Measurements from ENCODE around the gene CERS4. TPM values are rescaled to one million over a fixed set of nuclear protein-coding genes. Genes with fewer than 3 reads are reported as not detected.

Gene CERS4
- total and polyA plus RNA-seq, 10 donors: 27.7 to 49.2 (median 43.1) TPM

DNA sequence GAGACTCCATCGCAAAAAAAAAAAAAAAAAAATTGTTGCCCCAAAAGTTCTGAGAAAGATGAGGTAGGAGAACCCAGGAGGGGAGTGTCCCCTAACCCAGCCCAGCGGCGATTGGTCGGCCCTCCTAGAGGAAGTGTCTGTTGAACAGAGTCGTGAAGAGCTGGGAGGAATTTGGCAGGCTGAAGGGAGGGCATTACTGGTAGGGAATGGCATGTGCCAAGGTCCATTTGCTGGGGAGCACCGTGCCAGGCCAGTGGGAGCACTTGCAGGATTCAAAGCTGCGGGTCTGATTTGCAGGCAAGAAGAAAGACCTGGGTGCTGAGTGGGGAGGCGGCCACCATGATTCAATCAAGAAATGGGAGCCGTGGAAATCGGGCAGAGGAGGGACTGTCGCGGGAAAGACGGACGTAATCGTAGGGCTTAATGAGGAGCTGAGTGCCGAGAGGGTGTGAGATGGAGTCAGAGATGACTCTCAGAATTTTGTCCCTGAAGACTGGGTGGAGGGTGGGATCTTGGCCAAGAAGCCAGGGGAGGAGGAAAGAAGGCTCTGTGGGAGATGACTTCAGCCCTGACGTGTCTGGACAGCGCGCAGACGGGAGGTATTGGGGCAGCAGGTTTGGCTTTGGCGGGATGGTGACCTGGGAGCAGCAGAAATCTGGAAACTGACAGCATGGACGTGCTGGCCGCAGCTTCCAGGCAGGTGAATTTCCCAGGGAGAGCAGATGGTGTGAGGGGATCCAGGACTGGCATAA is 15.4 kb downstream of the CERS4 start:
- Histone ChIP-seq H3K9me3 (no peaks in the 10 kb centered on the region), H3K4me3 (no peak overlapping the region), H3K36me3 (peaks cover 0 to 31% (median 2%) of the 10 kb centered on the region in 6 donors), H3K4me1 (no peaks in the 10 kb centered on the region), H3K27me3 (replicated peaks in 1 of 7) (no peaks in the 10 kb centered on the region), H3K27ac (no peak overlapping the region)
- no peak for DNase-seq
- intact Hi-C loops (cut with DNase I; ENCODE audit: low total_unique reads): no loop called here
- no peak for TF ChIP-seq POLR2A (IDR thresholded peaks at IDR 0.05)
- TF ChIP-seq, protein P1, sequence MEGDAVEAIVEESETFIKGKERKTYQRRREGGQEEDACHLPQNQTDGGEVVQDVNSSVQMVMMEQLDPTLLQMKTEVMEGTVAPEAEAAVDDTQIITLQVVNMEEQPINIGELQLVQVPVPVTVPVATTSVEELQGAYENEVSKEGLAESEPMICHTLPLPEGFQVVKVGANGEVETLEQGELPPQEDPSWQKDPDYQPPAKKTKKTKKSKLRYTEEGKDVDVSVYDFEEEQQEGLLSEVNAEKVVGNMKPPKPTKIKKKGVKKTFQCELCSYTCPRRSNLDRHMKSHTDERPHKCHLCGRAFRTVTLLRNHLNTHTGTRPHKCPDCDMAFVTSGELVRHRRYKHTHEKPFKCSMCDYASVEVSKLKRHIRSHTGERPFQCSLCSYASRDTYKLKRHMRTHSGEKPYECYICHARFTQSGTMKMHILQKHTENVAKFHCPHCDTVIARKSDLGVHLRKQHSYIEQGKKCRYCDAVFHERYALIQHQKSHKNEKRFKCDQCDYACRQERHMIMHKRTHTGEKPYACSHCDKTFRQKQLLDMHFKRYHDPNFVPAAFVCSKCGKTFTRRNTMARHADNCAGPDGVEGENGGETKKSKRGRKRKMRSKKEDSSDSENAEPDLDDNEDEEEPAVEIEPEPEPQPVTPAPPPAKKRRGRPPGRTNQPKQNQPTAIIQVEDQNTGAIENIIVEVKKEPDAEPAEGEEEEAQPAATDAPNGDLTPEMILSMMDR (IDR thresholded peaks at IDR 0.05 in 8 of 11, conservative IDR thresholded peaks at IDR 0.05 in 3 of 11): no peak
- no peak for TF ChIP-seq POLR2AphosphoS5 (IDR thresholded peaks at IDR 0.05)
- 87 to 93% (median 88%) methylated on average over 22 to 23 of the region's 23 CpGs for WGBS, 5 donors

DNA sequence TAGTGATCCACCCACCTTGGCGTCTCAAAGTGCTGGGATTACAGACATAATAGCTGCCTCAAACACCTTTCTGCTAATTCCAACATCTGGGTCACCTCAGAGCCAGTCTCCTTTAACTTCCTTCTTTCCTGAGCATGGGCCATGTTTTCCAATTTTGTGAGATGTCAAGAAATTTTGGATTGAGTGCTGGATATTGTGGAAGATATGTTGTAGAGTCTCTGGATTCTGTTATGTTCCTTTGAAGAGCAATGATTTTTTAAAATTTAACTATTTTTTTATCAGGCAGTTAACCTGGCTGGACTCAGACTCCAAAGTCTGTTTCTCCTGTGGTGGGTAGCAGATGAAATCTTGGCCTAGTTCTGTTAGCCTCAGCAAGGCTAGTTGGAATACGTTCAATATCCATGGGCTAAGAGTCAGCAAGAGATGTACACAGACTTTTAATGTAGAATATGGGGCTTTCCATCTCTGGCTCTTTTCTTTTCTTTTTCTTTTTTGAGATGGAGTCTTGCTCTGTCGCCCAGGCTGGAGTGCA is 22.0 kb downstream of the CERS4 start:
- H3K9me3 ChIP-seq: peaks cover 0 to 19% (median 16%) of the 10 kb centered on the region in 8 donors
- no peaks in the 10 kb centered on the region for H3K4me1 ChIP-seq
- no peak for DNase-seq
- H3K4me3 ChIP-seq: no peak overlapping the region
- H3K36me3 ChIP-seq: peaks cover 0 to 50% (median 8%) of the 10 kb centered on the region in 6 donors
- TF ChIP-seq POLR2AphosphoS5 (IDR thresholded peaks at IDR 0.05) (no peak), POLR2A (IDR thresholded peaks at IDR 0.05) (no peak)
- TF ChIP-seq, protein P1 (IDR thresholded peaks at IDR 0.05 in 8 of 11, conservative IDR thresholded peaks at IDR 0.05 in 3 of 11): no peak
- 61 to 100% (median 82%) methylated on average over 2 to 3 of the region's 3 CpGs for WGBS, 5 donors
- no peak overlapping the region for H3K27ac ChIP-seq
- intact Hi-C loops (cut with DNase I; ENCODE audit: low total_unique reads): no loop called here
- H3K27me3 ChIP-seq (replicated peaks in 1 of 7): no peaks in the 10 kb centered on the region

DNA sequence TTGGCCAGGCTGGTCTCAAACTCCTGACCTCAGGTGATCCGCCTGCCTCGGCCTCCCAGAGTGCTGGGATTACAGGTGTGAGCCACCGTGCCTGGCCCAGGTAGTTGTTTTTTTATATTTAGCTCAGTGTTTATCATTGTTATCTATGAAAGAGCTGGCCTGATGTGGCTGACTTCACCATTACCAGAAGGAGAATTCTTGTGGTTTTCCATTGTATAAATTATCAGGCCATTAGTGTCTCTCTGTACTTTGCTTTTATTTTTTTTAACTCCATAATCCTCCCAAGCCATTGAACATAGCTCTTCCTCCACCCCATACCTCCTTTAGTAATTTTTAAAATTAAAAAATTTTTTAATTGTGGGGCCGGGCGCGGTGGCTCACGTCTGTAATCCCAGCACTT is 24.2 kb downstream of the CERS4 start:
- H3K9me3 ChIP-seq: peaks cover 0 to 19% (median 16%) of the 10 kb centered on the region in 8 donors
- DNase-seq: no peak
- intact Hi-C loops (cut with DNase I; ENCODE audit: low total_unique reads): no loop called here
- H3K27ac ChIP-seq: no peak overlapping the region
- H3K4me3 ChIP-seq: no peak overlapping the region
- 63 to 76% (median 73%) methylated on average over 7 of the region's 7 CpGs for WGBS, 5 donors
- no peaks in the 10 kb centered on the region for H3K27me3 ChIP-seq (replicated peaks in 1 of 7)
- no peaks in the 10 kb centered on the region for H3K4me1 ChIP-seq
- H3K36me3 ChIP-seq: peaks cover 0 to 46% (median 8%) of the 10 kb centered on the region in 6 donors
- TF ChIP-seq, protein P1 (IDR thresholded peaks at IDR 0.05 in 8 of 11, conservative IDR thresholded peaks at IDR 0.05 in 3 of 11): no peak
- TF ChIP-seq POLR2A (IDR thresholded peaks at IDR 0.05) (no peak), POLR2AphosphoS5 (IDR thresholded peaks at IDR 0.05) (no peak)

DNA sequence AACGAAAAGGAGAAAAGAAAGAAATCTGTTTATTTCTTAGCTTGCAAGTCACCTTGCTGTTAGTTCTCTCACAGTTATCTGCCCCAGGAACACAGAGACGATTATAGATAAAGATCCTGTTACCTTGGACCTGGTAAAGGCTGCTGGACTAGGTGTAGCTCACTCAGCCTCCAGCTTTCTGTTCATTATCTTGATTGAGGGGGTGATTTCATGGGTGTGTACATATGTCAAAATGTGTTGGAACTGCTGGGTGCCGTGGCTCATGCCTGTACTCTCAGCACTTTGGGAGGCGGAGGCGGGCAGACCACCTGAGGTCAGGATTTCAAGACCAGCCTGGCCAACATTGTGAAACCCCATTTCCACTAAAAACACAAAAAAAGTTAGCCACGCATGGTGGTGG is 27.9 kb downstream of the CERS4 start:
- WGBS, 5 donors: 78 to 94% (median 81%) methylated on average over 6 of the region's 6 CpGs
- Histone ChIP-seq H3K27me3 (replicated peaks in 1 of 7) (no peaks in the 10 kb centered on the region), H3K9me3 (peaks cover 0 to 6% (median 5%) of the 10 kb centered on the region in 8 donors), H3K27ac (no peak overlapping the region), H3K4me3 (no peak overlapping the region), H3K36me3 (peaks cover 0 to 20% (median 0%) of the 10 kb centered on the region in 6 donors), H3K4me1 (peaks cover 8 to 25% (median 23%) of the 10 kb centered on the region in 6 donors)
- DNase-seq: no peak
- intact Hi-C loops (cut with DNase I; ENCODE audit: low total_unique reads): no loop called here
- TF ChIP-seq, protein P1 (IDR thresholded peaks at IDR 0.05 in 8 of 11, conservative IDR thresholded peaks at IDR 0.05 in 3 of 11): no peak
- TF ChIP-seq POLR2AphosphoS5 (IDR thresholded peaks at IDR 0.05) (no peak), POLR2A (IDR thresholded peaks at IDR 0.05) (no peak)

All from spleen (tissue), 11 donors.